Sigmoid colon (tissue), 4 donors: Measurements from ENCODE around the gene ADM2.

ENCODE experiments used
- EP300 ChIP-seq, 4 donors: sonication (generic); formaldehyde crosslinking; IDR thresholded peaks; one replicate each; pipeline ENCODE4 v1.6.1; 2017; ENCODE audit warnings: antibody characterized with exemption in 4 of 4
- POLR2A ChIP-seq, 2 donors: fragments of 450-650 bp; IDR thresholded peaks; one replicate each; pipeline ENCODE4 v1.6.1; 2016; ENCODE audit warnings: antibody characterized with exemption in 2 of 2, mild to moderate bottlenecking in 2 of 2, moderate library complexity in 2 of 2
- POLR2AphosphoS5 ChIP-seq, 4 donors: sonication (generic); formaldehyde crosslinking; IDR thresholded peaks; one replicate each; pipeline ENCODE4 v1.6.1; 2017; ENCODE audit warnings: antibody characterized with exemption in 4 of 4
- TF ChIP-seq, protein P1 (sequence below), 4 experiments: fragments of 450-650 bp in 3 of 4; fragments of 200-600 bp in 1 of 4; IDR thresholded peaks; one replicate each; pipeline ENCODE4 v1.5.1; 2016 to 2019; ENCODE audit warnings: antibody characterized with exemption in 4 of 4, mild to moderate bottlenecking in 3 of 4, moderate library complexity in 2 of 4

DNA sequence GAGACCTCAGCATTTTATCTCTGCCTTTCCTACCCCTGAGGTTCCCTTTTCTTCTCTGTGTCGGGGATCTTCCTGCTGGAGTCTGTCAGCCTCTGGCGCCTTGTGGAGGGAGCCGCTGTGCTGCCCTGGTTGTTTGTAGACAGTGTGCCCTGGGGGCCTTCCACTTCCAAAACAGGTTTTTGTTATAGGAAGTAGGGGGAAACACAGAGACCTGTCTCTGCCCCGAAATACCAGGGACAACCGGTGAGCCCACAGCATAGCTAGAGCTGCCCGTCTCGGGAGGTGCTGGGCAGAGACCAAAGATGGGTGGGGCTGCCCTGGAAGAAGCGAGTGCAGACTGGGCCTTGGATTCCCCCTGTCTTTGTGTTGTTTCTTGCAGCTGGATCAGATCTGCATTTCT lies 34.7 kb downstream of the ADM2 start:
- TF ChIP-seq, protein P1, sequence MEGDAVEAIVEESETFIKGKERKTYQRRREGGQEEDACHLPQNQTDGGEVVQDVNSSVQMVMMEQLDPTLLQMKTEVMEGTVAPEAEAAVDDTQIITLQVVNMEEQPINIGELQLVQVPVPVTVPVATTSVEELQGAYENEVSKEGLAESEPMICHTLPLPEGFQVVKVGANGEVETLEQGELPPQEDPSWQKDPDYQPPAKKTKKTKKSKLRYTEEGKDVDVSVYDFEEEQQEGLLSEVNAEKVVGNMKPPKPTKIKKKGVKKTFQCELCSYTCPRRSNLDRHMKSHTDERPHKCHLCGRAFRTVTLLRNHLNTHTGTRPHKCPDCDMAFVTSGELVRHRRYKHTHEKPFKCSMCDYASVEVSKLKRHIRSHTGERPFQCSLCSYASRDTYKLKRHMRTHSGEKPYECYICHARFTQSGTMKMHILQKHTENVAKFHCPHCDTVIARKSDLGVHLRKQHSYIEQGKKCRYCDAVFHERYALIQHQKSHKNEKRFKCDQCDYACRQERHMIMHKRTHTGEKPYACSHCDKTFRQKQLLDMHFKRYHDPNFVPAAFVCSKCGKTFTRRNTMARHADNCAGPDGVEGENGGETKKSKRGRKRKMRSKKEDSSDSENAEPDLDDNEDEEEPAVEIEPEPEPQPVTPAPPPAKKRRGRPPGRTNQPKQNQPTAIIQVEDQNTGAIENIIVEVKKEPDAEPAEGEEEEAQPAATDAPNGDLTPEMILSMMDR (IDR thresholded peaks at IDR 0.05) = no peak
- TF ChIP-seq POLR2A (IDR thresholded peaks at IDR 0.05) (no peak), POLR2AphosphoS5 (IDR thresholded peaks at IDR 0.05) (no peak), EP300 (IDR thresholded peaks at IDR 0.05) (no peak)
